Left lobe of liver (tissue), 2 donors: Measurements from ENCODE around the gene STK36. TPM values are rescaled to one million over a fixed set of nuclear protein-coding genes. Genes with fewer than 3 reads are reported as not detected.
A peak's percentile ranks its signal among the peaks of the same experiment; 100 is the strongest.

Source experiments
- ATAC-seq: fragments of 200-7000 bp; cut with Tn5 transposase; one replicate; pipeline ENCODE4 v1.9.1; 2020; ENCODE audit warnings: mild to moderate bottlenecking, moderate library complexity
- DNase-seq: peaks from one replicate; pipeline ENCODE4 v3.0.0-alpha.2; 2020; ENCODE audit warnings: low spot score
- total RNA-seq: library from RNA; stranded (reverse); gene quantifications from one replicate; pipeline ENCODE4 v1.2.1, GENCODE V29; 2021
- donor health status: DM: no; HTN: no; CAD: no; lungs with moderate emphysema.
- donor health status: DM: no; HTN: yes; CAD: no.

STK36 gene
- total RNA-seq, 1 donor from 2014 or later: 16.0 TPM

DNA sequence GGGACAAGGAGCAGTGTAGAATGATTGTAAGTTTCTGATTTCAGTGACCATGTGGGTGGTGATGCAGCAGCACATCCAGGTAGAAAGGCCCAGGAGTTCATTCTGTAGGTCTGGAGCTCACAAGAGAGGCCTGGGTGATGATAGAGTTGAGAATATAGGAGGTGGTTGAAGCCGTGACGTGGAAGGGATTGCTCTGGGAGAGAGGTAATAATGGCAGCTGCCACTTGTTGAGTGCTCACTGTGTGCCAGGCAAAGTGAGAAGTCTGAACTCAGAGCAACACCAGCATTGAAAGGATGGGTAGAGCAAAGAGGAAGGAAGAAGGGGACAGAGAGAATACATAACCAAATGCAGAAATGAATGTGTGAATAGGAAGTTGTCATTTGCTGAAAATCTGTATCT is 42.0 kb downstream of the STK36 start:
- DNase-seq (no peak), ATAC-seq (no peak)

DNA sequence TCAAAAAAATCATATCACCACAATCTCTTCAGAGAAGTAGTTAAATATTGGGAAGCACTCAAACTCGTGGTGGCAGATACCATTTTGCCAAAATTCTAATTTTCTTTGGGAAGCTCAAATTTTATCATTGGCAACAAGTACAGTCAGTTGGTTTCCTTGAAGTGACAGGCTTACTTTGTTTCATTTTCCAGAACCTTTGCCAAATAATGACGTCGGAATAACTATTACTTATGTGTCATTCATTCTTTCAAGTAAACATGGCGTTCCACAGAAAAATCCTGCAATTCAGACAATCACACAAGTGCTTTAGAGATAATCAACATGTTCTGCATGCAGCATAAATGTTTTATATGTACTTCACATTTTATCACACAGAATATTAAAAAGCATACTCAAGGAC is 44.2 kb downstream of the STK36 start:
- ATAC-seq (no peak), DNase-seq (no peak)

- DNase-seq (no peak), ATAC-seq (no peak)
Measured at GRCh38 chr2:218717262-218717661, 45.4 kb downstream of the STK36 start.

GRCh38 chr2:218718058-218718457 is 46.2 kb downstream of the STK36 start:
- DNase-seq (no peak), ATAC-seq (no peak)

DNA sequence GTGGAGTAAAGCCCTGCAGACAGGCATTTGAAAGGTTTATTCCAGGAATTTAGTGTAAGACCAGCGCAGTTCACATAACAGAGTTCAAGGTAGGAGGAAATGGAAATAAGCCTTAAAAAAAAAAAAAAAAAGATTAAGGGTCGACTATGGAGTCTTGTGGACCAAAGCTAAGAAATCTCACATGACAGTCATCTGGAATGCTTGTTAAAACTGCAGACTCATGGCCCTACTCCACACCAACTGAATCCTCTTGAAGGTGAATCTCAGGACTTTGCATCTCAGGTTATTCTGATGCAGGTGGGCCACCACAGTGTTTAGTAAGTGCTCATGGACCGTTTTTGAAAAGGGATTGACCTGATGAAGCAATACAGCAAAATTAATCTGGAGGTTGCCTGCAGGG is 47.6 kb downstream of the STK36 start:
- DNase-seq (no peak), ATAC-seq (no peak)

DNA sequence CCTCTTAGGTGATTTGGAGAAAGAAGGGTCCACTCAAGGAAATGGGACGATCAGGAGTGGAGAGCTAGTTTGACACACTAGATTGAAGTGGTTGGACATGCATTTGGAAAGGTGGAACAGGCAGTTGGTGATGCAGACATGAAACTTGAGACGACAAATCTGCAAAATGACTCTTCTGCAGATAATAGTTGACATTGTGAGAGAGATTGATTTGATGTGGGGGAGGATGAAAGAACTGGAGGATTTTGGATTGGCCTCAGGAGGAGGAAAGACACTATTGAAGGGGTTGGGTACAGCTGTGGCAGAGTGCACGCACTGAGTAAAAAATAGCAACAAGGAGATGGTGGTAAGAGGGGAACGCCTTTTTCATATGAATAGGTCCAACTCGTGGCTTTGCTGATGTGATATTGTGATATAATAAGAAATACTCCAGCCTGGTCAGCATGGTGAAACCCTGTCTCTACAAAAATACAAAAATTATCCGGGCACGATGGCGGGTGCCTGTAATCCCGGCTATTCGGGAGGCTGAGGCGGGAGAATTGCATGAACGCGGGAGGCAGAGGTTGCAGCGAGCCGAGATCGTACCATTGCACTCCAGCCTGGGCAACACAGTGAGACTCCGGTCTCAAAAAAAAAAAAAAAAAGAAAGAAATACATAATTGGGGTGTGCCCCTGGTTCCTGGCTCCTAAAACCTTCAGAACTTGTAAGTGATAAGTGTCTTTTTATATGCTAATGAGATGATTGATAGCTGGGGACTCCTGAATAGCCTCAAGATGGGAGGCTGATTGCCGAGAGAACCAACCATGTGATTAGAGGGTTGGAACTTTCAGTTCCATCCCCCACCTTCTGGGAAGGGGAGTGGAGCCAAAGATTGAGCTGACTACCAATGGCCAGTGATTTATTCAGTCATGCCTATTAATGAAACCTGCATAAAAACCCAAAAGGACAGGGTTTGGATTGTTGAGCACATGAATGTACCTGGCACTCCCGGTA is 48.5 kb downstream of the STK36 start:
- DNase-seq (no peak), ATAC-seq (no peak)

- DNase-seq (no peak), ATAC-seq (peak; percentile 24)
Measured at GRCh38 chr2:218721488-218721887, 49.6 kb downstream of the STK36 start.

DNA sequence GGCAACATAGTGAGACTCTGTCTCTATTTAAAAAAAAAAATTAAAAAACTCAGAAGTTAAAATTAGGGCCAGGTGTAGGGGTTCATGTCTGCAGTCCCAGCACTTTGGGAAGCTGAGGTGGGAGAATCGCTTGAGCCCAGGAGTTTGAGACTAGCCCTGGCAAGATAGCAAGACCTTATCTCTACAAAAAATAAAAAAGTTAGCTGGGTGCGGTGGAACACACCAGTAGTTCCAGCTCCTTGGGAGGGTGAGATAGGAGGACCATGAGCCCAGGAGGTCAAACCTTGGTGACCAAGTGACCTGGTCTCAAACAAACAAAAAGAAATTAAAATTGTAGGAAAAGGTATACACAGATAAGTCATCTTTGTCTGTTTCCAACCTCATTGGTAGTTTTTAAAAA is 50.0 kb downstream of the STK36 start:
- no peak for DNase-seq
- no peak for ATAC-seq

- no peak for ATAC-seq
Measured at GRCh38 chr2:218722419-218722818, 50.5 kb downstream of the STK36 start.

GRCh38 chr2:218722876-218723785 is 51.2 kb downstream of the STK36 start:
- no peak for DNase-seq
- no peak for ATAC-seq

More at GRCh38 chr2:218722419-218722818, 50.5 kb downstream of the STK36 start:
- no peak for DNase-seq

DNA sequence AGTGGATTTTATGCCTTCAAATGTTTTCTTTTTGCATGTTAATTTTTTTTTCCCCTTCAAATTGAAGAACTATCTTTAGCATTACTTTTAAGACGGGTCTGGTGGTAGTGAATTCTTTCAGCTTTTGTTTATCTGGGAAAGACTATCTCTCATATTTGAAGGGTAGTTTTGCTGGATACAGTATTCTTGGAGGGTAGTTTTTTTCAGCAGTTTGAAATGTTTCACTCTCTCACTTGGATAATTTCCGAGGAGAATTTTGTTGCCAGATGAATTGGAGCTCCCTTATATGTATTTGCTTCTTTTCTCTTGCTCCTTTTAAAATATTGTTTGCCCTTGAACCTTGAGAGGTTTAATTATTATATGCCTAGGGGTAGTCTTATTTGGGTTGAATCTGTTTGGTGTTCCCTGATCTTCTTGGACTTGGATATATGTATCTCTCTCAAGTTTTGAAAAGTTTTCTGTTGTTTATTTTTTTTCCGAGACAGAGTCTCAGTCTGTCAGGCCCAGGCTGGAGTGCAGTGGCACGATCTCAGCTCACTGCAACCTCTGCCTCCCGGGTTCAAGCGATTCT is 54.2 kb downstream of the STK36 start:
- DNase-seq (no peak), ATAC-seq (no peak)

DNA sequence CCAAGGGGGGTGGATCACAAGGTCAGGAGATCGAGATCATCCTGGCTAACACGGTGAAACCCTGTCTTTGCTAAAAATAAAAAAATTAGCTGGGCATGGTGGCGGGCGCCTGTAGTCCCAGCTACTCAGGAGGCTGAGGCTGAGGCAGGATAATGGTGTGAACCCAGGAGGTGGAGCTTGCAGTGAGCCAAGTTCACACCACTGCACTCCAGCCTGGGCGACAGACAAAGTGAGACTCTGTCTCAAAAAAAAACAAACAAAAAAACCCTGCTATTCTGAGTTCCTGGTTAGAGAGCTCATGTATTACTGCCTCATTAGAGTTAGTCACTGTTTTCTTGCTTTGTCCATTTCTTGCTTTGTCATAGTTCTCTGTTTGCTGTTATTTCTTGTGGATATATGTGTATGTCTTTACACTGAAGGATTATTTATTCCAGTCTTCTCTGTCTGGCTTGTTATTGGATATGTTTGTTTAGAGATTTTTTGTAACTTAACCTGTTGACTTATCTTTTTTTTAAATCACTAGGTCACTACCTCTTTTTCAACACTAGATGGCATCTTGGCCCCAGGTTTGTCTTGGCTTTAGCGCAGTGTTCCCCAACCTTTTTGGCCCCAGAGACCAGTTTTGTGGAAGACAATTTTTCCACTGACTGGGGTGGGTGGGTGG is 55.7 kb downstream of the STK36 start:
- peak; percentile 55 for ATAC-seq
- DNase-seq: no peak

- DNase-seq: no peak
- no peak for ATAC-seq
Measured at GRCh38 chr2:218729640-218730039, 57.8 kb downstream of the STK36 start.

DNA sequence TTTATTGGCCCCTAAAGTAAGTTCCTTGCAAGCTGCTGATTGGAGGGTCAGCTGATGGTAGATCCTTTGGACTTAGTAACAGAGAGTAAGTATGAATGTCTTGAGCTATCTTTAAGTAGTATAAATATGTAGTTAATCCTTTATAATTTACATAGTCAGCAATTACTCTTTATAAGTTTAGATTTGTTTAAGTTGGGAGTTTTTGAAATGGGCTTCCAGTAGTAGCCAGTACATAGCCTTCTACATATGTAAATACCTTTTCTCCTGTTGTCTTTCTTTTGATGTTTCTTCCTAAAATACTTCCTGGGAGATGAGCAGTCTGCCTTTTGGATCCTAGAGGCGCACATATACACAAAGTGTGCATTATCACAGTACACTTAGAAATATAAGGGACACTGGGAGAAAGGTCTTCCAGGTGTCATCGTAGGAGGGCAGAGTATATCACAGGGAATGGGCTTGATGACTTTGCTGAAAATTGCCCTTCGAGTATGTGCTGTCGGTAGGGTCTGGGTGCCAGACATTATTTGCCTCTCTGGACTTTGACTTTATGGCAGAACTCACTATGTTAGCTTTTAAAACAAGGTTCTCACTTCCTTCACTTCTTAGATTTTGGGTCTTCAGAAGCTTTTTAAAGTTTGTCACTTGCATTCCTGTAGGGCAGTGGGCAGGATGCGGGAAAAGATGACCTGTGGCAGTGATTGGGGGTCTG is 60.3 kb downstream of the STK36 start:
- no peak for DNase-seq
- peak; percentile 67 for ATAC-seq

DNA sequence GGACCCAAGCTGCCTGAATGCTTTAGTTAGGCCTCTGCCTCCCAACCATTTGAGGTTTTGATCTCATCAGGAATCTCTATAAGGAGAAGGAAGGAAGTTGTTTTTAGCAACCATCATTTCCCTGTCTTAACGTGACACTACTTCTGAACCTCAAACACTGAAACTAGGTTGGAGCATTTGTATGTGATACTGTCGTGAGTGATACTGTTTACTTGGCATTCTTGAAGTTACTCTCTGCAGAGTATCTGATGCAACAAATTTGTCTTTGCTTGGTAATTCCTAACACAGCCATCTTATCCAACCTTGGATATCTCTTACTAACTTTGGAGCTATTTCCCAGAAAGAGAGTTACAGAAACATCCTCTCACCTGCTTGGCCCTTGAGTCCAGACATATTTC is 60.9 kb downstream of the STK36 start:
- ATAC-seq (peak; percentile 14), DNase-seq (no peak)

- ATAC-seq: peak; percentile 67
- peak; percentile 82 for DNase-seq
Measured at GRCh38 chr2:218733171-218734021, 61.5 kb downstream of the STK36 start.

GRCh38 chr2:218734190-218734975 is 62.5 kb downstream of the STK36 start:
- ATAC-seq: no peak
- DNase-seq: no peak

DNA sequence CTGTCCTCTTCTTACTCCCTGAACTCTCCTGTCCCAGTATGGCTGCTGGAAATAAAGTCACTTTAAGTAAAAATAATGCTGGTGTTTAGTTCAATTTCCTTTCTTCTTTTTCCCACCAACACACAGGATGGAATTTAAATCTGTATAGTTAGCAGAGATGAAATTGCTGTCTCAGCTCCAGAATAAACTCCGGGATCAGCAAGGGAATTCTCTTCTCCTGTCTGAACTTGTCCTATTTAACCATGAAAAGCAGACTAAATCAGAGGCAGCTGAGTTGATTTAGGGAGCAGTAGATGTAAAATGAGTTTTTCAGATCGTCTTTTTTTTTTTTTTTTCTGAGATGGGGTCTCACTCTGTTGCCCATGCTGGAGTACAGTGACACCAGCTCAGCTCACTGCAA is 64.6 kb downstream of the STK36 start:
- ATAC-seq (no peak), DNase-seq (no peak)
